HUES48 (cell line): ENCODE data around the gene SLC4A4.

Experiments
- H3K27ac ChIP-seq: one replicate; pipeline ENCODE4 v1.7.0; 2013; ENCODE audit warnings: low read depth, low read length, inconsistent platforms
- H3K27me3 ChIP-seq: 2 replicates; pipeline ENCODE4 v1.6.1; 2013; ENCODE audit warnings: mild to moderate bottlenecking, low read length; ENCODE audit not compliant: control insufficient read depth, insufficient read depth
- H3K36me3 ChIP-seq: 2 replicates; pipeline ENCODE4 v1.6.1; 2013; ENCODE audit warnings: low read length; ENCODE audit not compliant: control insufficient read depth, insufficient read depth
- H3K4me1 ChIP-seq: 2 replicates; pipeline ENCODE4 v1.6.1; 2013; ENCODE audit warnings: mild to moderate bottlenecking, low read length; ENCODE audit not compliant: control insufficient read depth, insufficient read depth
- H3K4me3 ChIP-seq: 2 replicates; pipeline ENCODE4 v1.5.1; 2013; ENCODE audit warnings: mild to moderate bottlenecking, low read depth, low read length
- H3K9ac ChIP-seq: 2 replicates; pipeline ENCODE4 v1.6.1; 2013; ENCODE audit warnings: mild to moderate bottlenecking, low read depth, low read length, moderate library complexity
- H3K9me3 ChIP-seq: 2 replicates; pipeline ENCODE4 v1.6.1; 2013; ENCODE audit warnings: low read length; ENCODE audit not compliant: control insufficient read depth, insufficient read depth

SLC4A4 gene

GRCh38 chr4:71356924-71357663 is 18.3 kb downstream of the SLC4A4 start:
- Histone ChIP-seq H3K9me3 (no peaks in the 10 kb centered on the region), H3K4me3 (no peak overlapping the region), H3K4me1 (no peaks in the 10 kb centered on the region), H3K27ac (no peak overlapping the region), H3K36me3 (no peaks in the 10 kb centered on the region), H3K9ac (no peak overlapping the region), H3K27me3 (no peaks in the 10 kb centered on the region)

- no peaks in the 10 kb centered on the region for H3K36me3 ChIP-seq
- no peak overlapping the region for H3K27ac ChIP-seq
- no peak overlapping the region for H3K9ac ChIP-seq
- H3K4me3 ChIP-seq = no peak overlapping the region
- no peaks in the 10 kb centered on the region for H3K27me3 ChIP-seq
- H3K4me1 ChIP-seq = no peaks in the 10 kb centered on the region
- no peaks in the 10 kb centered on the region for H3K9me3 ChIP-seq
These were observed 22.0 kb downstream of the SLC4A4 start for GRCh38 chr4:71360844-71361243.

- Histone ChIP-seq H3K9ac (no peak overlapping the region), H3K27me3 (no peaks in the 10 kb centered on the region)
These were observed 22.7 kb downstream of the SLC4A4 start for GRCh38 chr4:71361476-71361875.

GRCh38 chr4:71366766-71367165 is 27.9 kb downstream of the SLC4A4 start:
- no peak overlapping the region for H3K4me3 ChIP-seq
- H3K27ac ChIP-seq = no peak overlapping the region
- no peaks in the 10 kb centered on the region for H3K27me3 ChIP-seq
- H3K9me3 ChIP-seq = no peaks in the 10 kb centered on the region
- H3K4me1 ChIP-seq = no peaks in the 10 kb centered on the region
- H3K36me3 ChIP-seq = no peaks in the 10 kb centered on the region
- H3K9ac ChIP-seq = no peak overlapping the region

More at GRCh38 chr4:71361476-71361875, 22.7 kb downstream of the SLC4A4 start:
- Histone ChIP-seq H3K27ac (no peak overlapping the region), H3K36me3 (no peaks in the 10 kb centered on the region), H3K4me3 (no peak overlapping the region), H3K9me3 (no peaks in the 10 kb centered on the region), H3K4me1 (no peaks in the 10 kb centered on the region)

GRCh38 chr4:71367546-71367945 is 28.7 kb downstream of the SLC4A4 start:
- no peak overlapping the region for H3K4me3 ChIP-seq
- H3K9ac ChIP-seq = no peak overlapping the region
- no peaks in the 10 kb centered on the region for H3K4me1 ChIP-seq
- H3K27ac ChIP-seq = no peak overlapping the region
- no peaks in the 10 kb centered on the region for H3K9me3 ChIP-seq
- no peaks in the 10 kb centered on the region for H3K36me3 ChIP-seq
- H3K27me3 ChIP-seq = no peaks in the 10 kb centered on the region

GRCh38 chr4:71368906-71369305 is 30.1 kb downstream of the SLC4A4 start:
- Histone ChIP-seq H3K4me3 (no peak overlapping the region), H3K27ac (no peak overlapping the region), H3K27me3 (no peaks in the 10 kb centered on the region), H3K9me3 (no peaks in the 10 kb centered on the region), H3K36me3 (no peaks in the 10 kb centered on the region), H3K9ac (no peak overlapping the region), H3K4me1 (no peaks in the 10 kb centered on the region)

GRCh38 chr4:71369536-71369935 is 30.7 kb downstream of the SLC4A4 start:
- H3K4me3 ChIP-seq = no peak overlapping the region
- no peak overlapping the region for H3K27ac ChIP-seq
- no peaks in the 10 kb centered on the region for H3K9me3 ChIP-seq
- no peaks in the 10 kb centered on the region for H3K36me3 ChIP-seq
- H3K27me3 ChIP-seq = no peaks in the 10 kb centered on the region
- H3K9ac ChIP-seq = no peak overlapping the region
- no peaks in the 10 kb centered on the region for H3K4me1 ChIP-seq

GRCh38 chr4:71375494-71375893 is 36.7 kb downstream of the SLC4A4 start:
- H3K27me3 ChIP-seq = no peaks in the 10 kb centered on the region
- H3K4me1 ChIP-seq = no peaks in the 10 kb centered on the region
- H3K9ac ChIP-seq = no peak overlapping the region
- no peak overlapping the region for H3K4me3 ChIP-seq
- H3K36me3 ChIP-seq = no peaks in the 10 kb centered on the region
- H3K9me3 ChIP-seq = no peaks in the 10 kb centered on the region
- no peak overlapping the region for H3K27ac ChIP-seq

- Histone ChIP-seq H3K9ac (no peak overlapping the region), H3K27me3 (no peaks in the 10 kb centered on the region), H3K36me3 (no peaks in the 10 kb centered on the region), H3K27ac (no peak overlapping the region), H3K9me3 (no peaks in the 10 kb centered on the region), H3K4me1 (no peaks in the 10 kb centered on the region), H3K4me3 (no peak overlapping the region)
These were observed 38.7 kb downstream of the SLC4A4 start for GRCh38 chr4:71377561-71377960.

- H3K27ac ChIP-seq = no peak overlapping the region
- no peaks in the 10 kb centered on the region for H3K4me1 ChIP-seq
- H3K4me3 ChIP-seq = no peak overlapping the region
- no peaks in the 10 kb centered on the region for H3K9me3 ChIP-seq
- no peak overlapping the region for H3K9ac ChIP-seq
- H3K27me3 ChIP-seq = no peaks in the 10 kb centered on the region
- H3K36me3 ChIP-seq = no peaks in the 10 kb centered on the region
These were observed 40.3 kb downstream of the SLC4A4 start for GRCh38 chr4:71379126-71379525.

GRCh38 chr4:71380788-71381187 is 42.0 kb downstream of the SLC4A4 start:
- Histone ChIP-seq H3K9me3 (no peaks in the 10 kb centered on the region), H3K36me3 (no peaks in the 10 kb centered on the region), H3K9ac (no peak overlapping the region), H3K27me3 (no peaks in the 10 kb centered on the region), H3K4me3 (no peak overlapping the region), H3K4me1 (no peaks in the 10 kb centered on the region), H3K27ac (no peak overlapping the region)
